Suppressor macrophage treated with lipopolysaccharide for 1 hour (primary cell): ENCODE data around the gene EFCC1.
"Not testable (repeated sequence)": the region's sequence is repeated elsewhere in the genome, so short reads cannot be mapped to it uniquely, and the experiment has no call there.

Source experiments
- DNase-seq, 3 donors: peaks; one replicate each; pipeline ENCODE4 v3.0.0-alpha.2; 2020 to 2022

Gene EFCC1

GRCh38 chr3:129059311-129059958 is 58.3 kb downstream of the EFCC1 start:
- DNase-seq, result no peak

GRCh38 chr3:129060276-129061022 is 59.3 kb downstream of the EFCC1 start, which contains the start of gene GP9:
Gene GP9, plus strand, starts transcription at chr3:129060779. Its CDS starts 961 bp downstream, at chr3:129061740.
- DNase-seq, result peak; percentile 48 to 58 (median 56)

GRCh38 chr3:129061023-129061887 is 60.2 kb downstream of the EFCC1 start:
- no peak for DNase-seq

GRCh38 chr3:129061888-129062834 is 61.1 kb downstream of the EFCC1 start:
- DNase-seq, result no peak

GRCh38 chr3:129063091-129063640 is 62.1 kb downstream of the EFCC1 start:
- no peak for DNase-seq

- DNase-seq, result no peak
Observed at GRCh38 chr3:129063841-129064482, 62.9 kb downstream of the EFCC1 start.

GRCh38 chr3:129065016-129065719 is 64.1 kb downstream of the EFCC1 start:
- no peak for DNase-seq

- no peak for DNase-seq
Observed at GRCh38 chr3:129065720-129066073, 64.6 kb downstream of the EFCC1 start.

GRCh38 chr3:129067719-129068118 is 66.6 kb downstream of the EFCC1 start:
- not testable (repeated sequence) for DNase-seq

GRCh38 chr3:129068291-129068886 is 67.3 kb downstream of the EFCC1 start:
- peak in 2 of 3 donors; percentile 34 to 60 for DNase-seq

- DNase-seq, result not testable (repeated sequence)
Observed at GRCh38 chr3:129069313-129070085, 68.4 kb downstream of the EFCC1 start.

GRCh38 chr3:129070086-129070885 is 69.2 kb downstream of the EFCC1 start:
- DNase-seq, result no peak

- no peak for DNase-seq
Observed at GRCh38 chr3:129077222-129077621, 76.1 kb downstream of the EFCC1 start.

GRCh38 chr3:129078510-129078909 is 77.4 kb downstream of the EFCC1 start:
- no peak for DNase-seq

GRCh38 chr3:129081503-129081902 is 80.4 kb downstream of the EFCC1 start:
- no peak for DNase-seq

GRCh38 chr3:129082026-129082425 is 80.9 kb downstream of the EFCC1 start:
- no peak for DNase-seq

GRCh38 chr3:129084501-129084900 is 83.4 kb downstream of the EFCC1 start:
- DNase-seq, result no peak

- no peak for DNase-seq
Observed at GRCh38 chr3:129085165-129085715, 84.1 kb downstream of the EFCC1 start.
